ENCODE data around the gene TAGLN. TPM values are rescaled to one million over a fixed set of nuclear protein-coding genes. Genes with fewer than 3 reads are reported as not detected.

TAGLN gene
- total and polyA plus RNA-seq, 2 donors (not counting 1 experiment from before 2014, with no cell fraction given): 17.9 to 51.8 TPM

DNA sequence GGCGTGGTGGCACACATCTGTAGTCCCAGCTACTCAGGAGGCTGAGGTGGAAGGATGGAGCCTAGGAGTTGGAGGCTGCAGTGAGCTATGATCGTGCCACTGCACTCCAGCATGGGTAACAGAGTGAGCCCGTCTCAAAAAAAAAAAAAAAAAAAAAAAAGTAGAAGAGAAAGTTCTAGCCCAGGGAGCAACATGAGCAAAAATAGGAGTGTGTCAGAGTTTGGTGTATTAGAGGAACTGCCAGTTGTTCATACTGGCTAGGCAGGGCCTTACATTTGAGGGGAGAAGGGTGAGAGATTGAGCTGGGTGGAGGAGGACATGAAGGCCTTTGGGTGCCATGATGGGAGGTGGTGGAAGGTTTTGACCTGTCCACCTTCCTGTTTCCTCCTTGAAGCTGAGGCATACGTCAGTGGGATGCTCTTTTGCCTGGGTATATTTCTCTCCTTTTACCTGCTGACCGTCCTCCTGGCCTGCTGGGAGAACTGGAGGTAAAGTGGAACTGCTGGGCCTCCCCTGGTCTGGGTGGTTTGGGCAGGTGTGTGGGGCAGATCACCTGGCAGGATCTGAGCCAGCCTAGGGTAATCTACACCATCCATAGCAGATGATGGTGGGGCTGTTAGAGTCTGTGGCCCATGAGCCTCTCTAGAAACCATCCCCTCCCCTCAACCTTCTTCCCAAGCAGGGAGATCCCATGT, 13.3 kb upstream of the TAGLN start:
- WGBS (ENCODE audit: insufficient coverage): 48% methylated on average over 4 of the region's 5 CpGs
- ATAC-seq (ENCODE audit: low read depth): peak; percentile 25
- peak overlapping the region; percentile 90 to 91 for H3K27ac ChIP-seq (ENCODE audit: low read length in 2 of 2)
- Mint-ChIP-seq H3K9me3 (ENCODE audit: insufficient read depth) (no peaks in the 10 kb centered on the region), H3K27ac (peak overlapping the region; percentile 98), H3K27me3 (no peaks in the 10 kb centered on the region), H3K4me1 (peaks cover 74% of the 10 kb centered on the region), H3K4me3 (peak overlapping the region; percentile 68)
- peaks cover 54% of the 10 kb centered on the region for H3K79me2 ChIP-seq (ENCODE audit: control insufficient read depth, insufficient read depth, low read length)
- no peaks in the 10 kb centered on the region for H3K9me3 ChIP-seq (ENCODE audit: control extremely low read depth in 1 of 3, control insufficient read depth in 2 of 3, insufficient read depth in 1 of 3, low read length in 2 of 3)
- intact Hi-C loops (cut with micrococcal nuclease): no loop called here
- peak overlapping the region in 2 of 5 experiments; percentile 13 to 56 for H3K4me3 ChIP-seq (ENCODE audit: control extremely low read depth in 1 of 5, extremely low read depth in 1 of 5, insufficient read depth in 1 of 5, low read depth in 2 of 5, low read length in 4 of 5)
- POLR2A ChIA-PET: interaction anchor here (0.6 to 0.7 kb wide), 5 partner anchors 10 to 271 kb away, joined by 3 to 9 read pairs (median 7); no protein-coding TSS in a partner anchor
- peaks cover 64 to 76% of the 10 kb centered on the region in 2 donors for H3K4me1 ChIP-seq (ENCODE audit: control insufficient read depth in 2 of 2, insufficient read depth in 2 of 2, low read length in 2 of 2)
- peaks cover 0 to 64% of the 10 kb centered on the region in 2 experiments for H3K36me3 ChIP-seq (replicated peaks in 1 of 2; ENCODE audit: control extremely low read depth in 1 of 2, control insufficient read depth in 1 of 2, extremely low read depth in 1 of 2, insufficient read depth in 2 of 2, low read length in 1 of 2)
- peak; percentile 82 for DNase-seq
- H2AFZ ChIP-seq (ENCODE audit: insufficient read depth, low read depth, low read length, poor library complexity, severe bottlenecking): peak overlapping the region; percentile 23
- no peak overlapping the region for H3K9ac ChIP-seq (ENCODE audit: low read length)
- H3K4me2 ChIP-seq (replicated peaks; ENCODE audit: low read depth, low read length, poor library complexity, severe bottlenecking): peak overlapping the region; percentile 73
- CTCF ChIA-PET: interaction anchor here (0.7 to 14.8 kb wide), 6 partner anchors 9 to 86 kb away, joined by 4 to 309 read pairs (median 4); partner anchors contain the start of genes PCSK7 and RNF214
- no peaks in the 10 kb centered on the region for H4K20me1 ChIP-seq (ENCODE audit: control insufficient read depth, insufficient read depth, low read length, poor library complexity, severe bottlenecking)
- no peaks in the 10 kb centered on the region for H3K27me3 ChIP-seq (replicated peaks in 1 of 4; ENCODE audit: control extremely low read depth in 1 of 4, control insufficient read depth in 3 of 4, insufficient read depth in 4 of 4, low read length in 3 of 4)
- TF ChIP-seq EZH2 (IDR thresholded peaks at IDR 0.05; ENCODE audit: borderline replicate concordance, insufficient read depth, low read depth, low read length, poor library complexity, severe bottlenecking) (no peak), CTCF (IDR thresholded peaks at IDR 0.05) (no peak)

- Histone ChIP-seq H3K27me3 (replicated peaks in 1 of 4; ENCODE audit: control extremely low read depth in 1 of 4, control insufficient read depth in 3 of 4, insufficient read depth in 4 of 4, low read length in 3 of 4) (no peaks in the 10 kb centered on the region), H3K79me2 (ENCODE audit: control insufficient read depth, insufficient read depth, low read length) (peaks cover 51% of the 10 kb centered on the region), H3K4me3 (ENCODE audit: control extremely low read depth in 1 of 5, extremely low read depth in 1 of 5, insufficient read depth in 1 of 5, low read depth in 2 of 5, low read length in 4 of 5) (peak overlapping the region in 3 of 5 experiments; percentile 13 to 56 (median 28)), H3K27ac (ENCODE audit: low read length in 2 of 2) (peak overlapping the region; percentile 90 to 91), H2AFZ (ENCODE audit: insufficient read depth, low read depth, low read length, poor library complexity, severe bottlenecking) (no peak overlapping the region), H3K9ac (ENCODE audit: low read length) (no peak overlapping the region), H3K36me3 (replicated peaks in 1 of 2; ENCODE audit: control extremely low read depth in 1 of 2, control insufficient read depth in 1 of 2, extremely low read depth in 1 of 2, insufficient read depth in 2 of 2, low read length in 1 of 2) (peaks cover 0 to 62% of the 10 kb centered on the region in 2 experiments), H3K4me1 (ENCODE audit: control insufficient read depth in 2 of 2, insufficient read depth in 2 of 2, low read length in 2 of 2) (peaks cover 60 to 76% of the 10 kb centered on the region in 2 donors), H4K20me1 (ENCODE audit: control insufficient read depth, insufficient read depth, low read length, poor library complexity, severe bottlenecking) (no peaks in the 10 kb centered on the region), H3K4me2 (replicated peaks; ENCODE audit: low read depth, low read length, poor library complexity, severe bottlenecking) (peak overlapping the region; percentile 73), H3K9me3 (ENCODE audit: control extremely low read depth in 1 of 3, control insufficient read depth in 2 of 3, insufficient read depth in 1 of 3, low read length in 2 of 3) (no peaks in the 10 kb centered on the region)
- Mint-ChIP-seq H3K4me3 (peak overlapping the region; percentile 68), H3K27me3 (no peaks in the 10 kb centered on the region), H3K4me1 (peaks cover 69% of the 10 kb centered on the region), H3K27ac (peak overlapping the region; percentile 98), H3K9me3 (ENCODE audit: insufficient read depth) (no peaks in the 10 kb centered on the region)
- DNase-seq (no peak), ATAC-seq (ENCODE audit: low read depth) (no peak)
- TF ChIP-seq CTCF (IDR thresholded peaks at IDR 0.05) (no peak), EZH2 (IDR thresholded peaks at IDR 0.05; ENCODE audit: borderline replicate concordance, insufficient read depth, low read depth, low read length, poor library complexity, severe bottlenecking) (no peak)
- 100% methylated on average over 3 of the region's 4 CpGs for WGBS (ENCODE audit: insufficient coverage)
- CTCF ChIA-PET: interaction anchor here (0.7 to 14.8 kb wide), 5 partner anchors 9 to 87 kb away, joined by 4 to 309 read pairs (median 4); partner anchors contain the start of genes PCSK7 and RNF214
- intact Hi-C loops (cut with micrococcal nuclease): no loop called here
- POLR2A ChIA-PET: no interaction called here
Measured at GRCh38 chr11:117186431-117186761, 12.8 kb upstream of the TAGLN start.

Data from B cell (primary cell).